Measurements from ENCODE around the gene PROZ.
"Not testable (repeated sequence)": the region's sequence is repeated elsewhere in the genome, so short reads cannot be mapped to it uniquely, and the experiment has no call there.

PROZ gene, protein sequence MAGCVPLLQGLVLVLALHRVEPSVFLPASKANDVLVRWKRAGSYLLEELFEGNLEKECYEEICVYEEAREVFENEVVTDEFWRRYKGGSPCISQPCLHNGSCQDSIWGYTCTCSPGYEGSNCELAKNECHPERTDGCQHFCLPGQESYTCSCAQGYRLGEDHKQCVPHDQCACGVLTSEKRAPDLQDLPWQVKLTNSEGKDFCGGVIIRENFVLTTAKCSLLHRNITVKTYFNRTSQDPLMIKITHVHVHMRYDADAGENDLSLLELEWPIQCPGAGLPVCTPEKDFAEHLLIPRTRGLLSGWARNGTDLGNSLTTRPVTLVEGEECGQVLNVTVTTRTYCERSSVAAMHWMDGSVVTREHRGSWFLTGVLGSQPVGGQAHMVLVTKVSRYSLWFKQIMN

DNA sequence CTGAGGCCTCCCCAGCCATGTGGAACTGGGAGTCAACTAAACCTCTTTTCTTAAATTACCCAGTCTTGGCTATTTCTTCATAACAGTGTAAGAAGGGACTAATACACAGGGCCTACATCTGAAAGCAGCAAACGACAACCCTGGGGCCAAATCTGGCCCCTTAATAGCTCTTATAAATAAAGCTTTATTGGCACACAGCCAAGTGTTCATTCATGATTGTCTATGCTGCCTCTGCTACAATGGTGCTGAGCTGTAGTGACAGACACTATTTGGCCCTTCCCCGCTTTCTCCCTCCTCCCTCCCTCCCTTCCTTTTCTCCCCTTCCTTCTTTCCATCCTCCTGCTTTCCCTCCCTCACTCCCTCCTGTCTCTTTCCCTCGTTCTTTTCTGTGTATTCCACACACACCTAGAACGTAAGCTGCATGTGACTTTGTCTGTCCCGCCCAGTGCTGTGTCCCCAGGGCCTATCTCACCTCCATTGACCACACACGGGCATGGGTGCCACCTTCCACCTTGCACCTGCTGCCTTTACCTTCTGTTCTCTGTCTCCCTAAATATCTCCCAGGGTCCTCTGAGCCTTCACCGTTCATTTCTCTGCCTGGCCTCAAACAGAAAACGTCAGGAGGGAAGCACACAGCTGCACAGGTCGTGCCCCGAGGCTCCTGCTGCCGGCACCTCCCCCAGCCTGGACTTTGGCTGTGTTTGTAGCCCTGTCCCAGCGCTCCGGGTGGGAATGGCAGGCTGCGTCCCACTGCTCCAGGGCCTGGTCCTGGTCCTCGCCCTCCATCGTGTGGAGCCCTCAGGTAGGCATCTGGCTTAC is at the start of gene PROZ:
TSS of gene PROZ (plus strand) at position 720 of the 819 bp plus-strand sequence. CDS start at position 733, 13 bp downstream.
- DNase-seq: no peak

DNA sequence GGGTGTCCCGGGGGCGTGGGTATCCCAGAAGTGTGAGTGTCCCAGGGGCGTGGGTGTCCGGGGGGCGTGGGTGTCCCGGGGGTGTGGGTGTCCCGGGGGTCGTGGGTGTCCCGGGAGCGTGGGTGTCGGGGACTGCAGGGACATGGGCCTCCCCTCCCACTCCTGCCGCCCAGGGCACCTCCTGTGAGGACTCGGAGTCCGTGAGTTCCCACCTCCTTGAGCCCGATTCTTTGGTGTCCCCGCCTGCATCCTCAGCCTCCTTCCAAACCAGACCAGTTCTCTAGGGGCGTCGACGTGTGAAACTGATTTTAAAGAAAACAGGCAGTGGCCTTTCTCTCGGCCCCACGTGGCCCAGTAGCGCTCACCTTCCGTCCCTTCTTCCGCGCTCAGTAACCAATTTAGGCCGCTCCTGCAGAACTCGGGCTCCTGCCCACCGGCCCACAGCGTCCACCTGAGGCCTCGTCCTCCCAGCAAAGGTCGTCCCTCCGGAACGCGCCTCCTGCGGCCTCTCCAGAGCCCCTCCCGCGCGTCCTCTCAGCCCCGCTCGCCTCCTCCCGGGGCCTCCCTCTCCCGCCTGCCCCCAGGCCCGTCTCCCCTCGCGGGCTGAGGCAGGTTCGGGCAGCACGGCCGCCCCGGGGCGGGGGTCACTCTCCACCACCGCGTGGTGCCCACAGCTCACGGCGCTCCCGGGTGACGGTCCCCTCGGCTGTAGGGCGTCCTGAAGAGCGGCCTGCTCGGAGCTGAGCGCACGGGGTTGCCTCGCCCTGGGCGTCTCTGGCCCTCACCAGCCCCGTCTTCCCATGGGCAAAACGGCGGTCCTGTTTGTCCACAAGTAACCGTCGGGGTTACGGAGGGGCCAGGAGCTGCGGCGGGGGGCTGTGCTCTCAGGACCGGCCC is 49.0 kb upstream of the PROZ start:
- DNase-seq: no peak

DNA sequence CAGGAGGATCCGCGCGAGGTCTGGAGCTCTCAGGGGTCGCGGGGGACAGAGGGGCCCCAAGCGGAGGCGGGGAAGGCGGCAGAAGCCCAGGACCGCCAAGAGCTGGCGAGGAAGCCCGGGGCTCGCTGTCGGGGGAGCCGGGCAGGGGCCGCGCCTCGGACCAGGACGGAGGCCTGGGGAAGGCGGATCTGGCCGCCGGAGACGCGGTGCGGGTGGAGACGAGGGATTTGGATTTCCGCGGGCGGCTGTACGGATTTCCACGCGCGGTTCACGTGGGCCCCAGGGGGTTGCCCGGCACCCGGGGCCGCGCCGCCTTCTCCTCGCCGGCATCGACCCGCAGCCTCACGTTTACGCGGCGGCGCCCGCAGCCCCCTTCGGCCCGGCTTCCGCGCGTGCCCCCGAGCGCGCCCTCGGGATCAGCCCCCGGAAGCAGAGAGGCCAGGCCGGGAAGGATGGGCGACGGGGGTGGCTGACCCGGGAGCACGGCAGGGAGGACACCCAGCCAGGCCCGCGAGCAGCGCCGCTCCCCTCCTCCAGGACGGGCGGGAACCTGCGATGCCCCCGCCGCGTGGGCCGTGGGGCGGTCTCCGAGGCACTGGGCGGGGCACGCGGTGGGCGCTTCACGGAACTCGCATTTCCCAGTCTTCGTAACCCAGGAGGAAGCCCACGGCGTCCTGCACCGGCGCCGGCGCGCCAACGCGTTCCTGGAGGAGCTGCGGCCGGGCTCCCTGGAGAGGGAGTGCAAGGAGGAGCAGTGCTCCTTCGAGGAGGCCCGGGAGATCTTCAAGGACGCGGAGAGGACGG is 48.2 kb upstream of the PROZ start:
- no peak for DNase-seq

DNA sequence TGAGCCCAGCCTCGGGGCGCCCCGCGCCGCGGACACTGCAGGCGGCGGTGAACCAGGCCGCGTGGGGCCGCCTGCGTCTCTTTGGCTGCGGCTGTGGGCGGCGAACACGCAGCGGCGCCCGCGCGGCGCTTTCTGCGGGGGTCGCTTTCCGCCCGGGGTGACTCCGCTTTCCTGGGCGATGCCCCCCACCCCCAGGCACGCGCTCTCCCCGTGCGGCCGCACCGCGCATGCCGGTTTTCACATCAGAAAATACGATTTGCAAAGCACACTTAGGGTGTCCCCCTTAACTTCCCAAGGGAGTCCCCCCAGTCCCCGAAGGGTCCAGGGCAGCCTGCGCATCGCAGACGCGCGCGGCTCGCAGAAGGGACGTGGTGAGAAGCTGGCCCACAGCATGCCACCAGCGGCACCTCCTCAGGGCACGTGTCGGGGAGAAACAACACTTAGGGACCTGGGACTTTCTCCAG is 47.6 kb upstream of the PROZ start:
- no peak for DNase-seq

DNA sequence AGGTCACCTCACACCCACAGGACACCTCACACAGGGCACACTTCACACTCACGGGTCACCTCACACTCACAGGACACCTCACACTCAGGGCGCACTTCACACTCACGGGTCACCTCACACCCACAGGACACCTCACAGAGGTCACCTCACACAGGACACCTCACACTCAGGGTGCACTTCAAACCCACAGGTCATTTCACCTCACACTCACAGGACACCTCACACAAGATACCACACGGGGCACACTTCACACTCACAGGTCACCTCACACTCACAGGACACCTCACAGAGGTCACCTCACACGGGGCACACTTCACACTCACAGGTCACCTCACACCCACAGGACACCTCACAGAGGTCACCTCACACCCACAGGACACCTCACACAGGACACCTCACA is 46.6 kb upstream of the PROZ start:
- DNase-seq: not testable (repeated sequence)

DNA sequence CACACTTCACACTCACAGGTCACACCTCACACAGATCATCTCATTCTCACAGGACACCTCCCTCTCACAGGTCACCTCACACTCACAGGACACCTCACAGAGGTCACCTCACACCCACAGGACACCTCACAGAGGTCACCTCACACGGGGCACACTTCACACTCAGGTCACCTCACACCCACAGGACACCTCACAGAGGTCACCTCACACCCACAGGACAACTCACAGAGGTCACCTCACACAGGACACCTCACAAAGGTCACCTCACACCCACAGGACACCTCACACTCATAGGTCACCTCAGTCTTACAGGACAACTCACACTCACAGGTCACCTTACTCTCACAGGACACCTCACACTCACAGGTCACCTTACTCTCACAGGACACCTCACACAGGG is 46.0 kb upstream of the PROZ start:
- not testable (repeated sequence) for DNase-seq

DNA sequence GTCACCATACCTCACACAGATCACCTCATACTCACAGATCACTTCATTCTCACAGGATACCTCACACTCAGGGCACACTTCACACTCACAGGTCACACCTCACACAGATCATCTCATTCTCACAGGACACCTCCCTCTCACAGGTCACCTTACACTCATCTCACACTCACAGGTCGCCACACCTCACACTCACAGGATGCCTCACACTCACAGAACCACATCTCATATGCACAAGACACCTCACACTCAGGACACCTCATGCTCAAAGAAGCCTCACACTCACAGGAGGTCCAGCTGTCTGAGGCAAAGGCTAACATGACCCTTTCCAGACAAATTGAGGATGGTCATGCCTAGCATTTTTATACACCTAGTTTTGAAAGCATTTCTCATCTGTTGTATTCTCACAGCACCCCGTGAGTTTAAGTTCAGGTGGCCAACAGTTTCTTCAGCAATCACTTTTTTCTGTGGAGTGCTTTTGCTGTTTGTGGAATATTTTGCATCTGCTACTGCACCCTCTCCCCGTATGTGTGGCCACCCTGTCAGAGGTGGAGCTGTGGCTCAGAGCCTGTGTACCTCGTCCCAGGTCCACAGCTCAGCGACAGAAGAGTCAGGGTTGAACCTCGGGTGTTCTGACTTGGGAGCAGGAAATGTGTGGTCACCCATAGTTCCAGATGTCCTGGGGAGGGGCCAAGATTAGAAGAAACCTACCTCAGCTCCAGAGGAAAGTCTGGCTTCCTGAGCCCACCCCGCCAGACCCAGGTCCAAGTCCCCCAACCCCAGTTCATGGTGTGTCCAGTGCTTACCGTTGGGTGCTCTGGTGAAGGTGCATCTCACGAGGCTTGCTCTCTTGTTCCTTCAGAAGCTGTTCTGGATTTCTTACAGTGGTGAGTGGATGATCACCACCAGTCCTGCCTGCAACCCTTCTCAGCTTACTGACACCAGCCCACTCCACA is 45.3 kb upstream of the PROZ start:
- no peak for DNase-seq

DNA sequence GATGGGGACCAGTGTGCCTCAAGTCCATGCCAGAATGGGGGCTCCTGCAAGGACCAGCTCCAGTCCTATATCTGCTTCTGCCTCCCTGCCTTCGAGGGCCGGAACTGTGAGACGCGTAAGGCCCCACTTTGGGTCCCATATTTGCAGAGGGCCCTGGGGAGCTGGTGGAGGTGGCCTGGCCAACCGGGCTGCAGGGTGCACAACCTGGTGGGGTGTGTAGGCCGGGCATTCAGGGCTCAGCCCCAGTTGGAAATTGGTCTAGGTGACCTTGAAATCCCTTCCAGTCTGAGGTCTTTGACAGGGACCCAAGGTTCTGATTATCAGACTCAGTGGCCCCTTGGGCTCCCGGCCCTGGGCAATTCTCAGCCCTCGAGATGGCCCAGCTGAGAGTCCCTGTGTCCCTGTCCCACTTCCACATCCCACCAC is 44.6 kb upstream of the PROZ start:
- no peak for DNase-seq

DNA sequence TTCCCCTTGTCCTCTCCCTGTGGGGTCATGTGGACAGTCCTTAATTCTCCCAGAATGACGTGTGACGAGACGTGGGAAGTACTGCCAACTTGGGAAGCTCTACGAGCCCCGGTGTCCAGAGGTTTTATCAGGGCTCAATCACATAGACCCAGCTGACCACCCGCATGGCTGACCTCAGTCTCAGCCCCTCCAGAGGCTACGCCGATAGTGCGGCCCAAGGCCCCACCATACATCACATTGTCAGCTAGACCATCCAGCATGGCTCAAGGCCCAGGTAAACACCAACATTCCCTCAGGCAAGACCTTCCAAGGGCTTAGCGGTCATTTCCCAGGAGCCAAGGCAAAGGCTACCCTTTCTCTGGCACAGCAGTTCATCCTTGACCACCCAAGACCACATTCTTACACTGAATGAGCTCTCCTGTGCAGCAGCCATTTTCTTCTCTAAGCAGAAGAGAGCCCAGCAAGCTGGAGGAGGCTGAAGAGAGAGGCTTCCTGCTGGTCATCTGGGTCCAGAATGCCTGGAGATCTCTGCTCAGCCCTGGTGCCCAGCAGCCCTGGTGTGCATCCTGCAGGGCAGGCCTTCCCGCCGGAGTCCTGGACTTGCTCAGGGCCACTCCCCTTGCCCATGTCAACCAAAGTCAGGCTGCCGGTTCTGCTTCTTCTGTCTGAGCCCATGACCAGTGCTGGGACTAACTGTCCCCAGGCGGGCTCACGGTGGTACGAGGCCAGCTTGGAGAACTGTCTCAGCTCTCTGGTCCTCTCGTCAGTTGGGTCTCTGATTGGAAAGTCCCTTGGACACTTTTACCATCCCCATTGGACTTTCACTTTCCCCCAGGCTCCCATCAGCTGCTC is 43.7 kb upstream of the PROZ start:
- no peak for DNase-seq

DNA sequence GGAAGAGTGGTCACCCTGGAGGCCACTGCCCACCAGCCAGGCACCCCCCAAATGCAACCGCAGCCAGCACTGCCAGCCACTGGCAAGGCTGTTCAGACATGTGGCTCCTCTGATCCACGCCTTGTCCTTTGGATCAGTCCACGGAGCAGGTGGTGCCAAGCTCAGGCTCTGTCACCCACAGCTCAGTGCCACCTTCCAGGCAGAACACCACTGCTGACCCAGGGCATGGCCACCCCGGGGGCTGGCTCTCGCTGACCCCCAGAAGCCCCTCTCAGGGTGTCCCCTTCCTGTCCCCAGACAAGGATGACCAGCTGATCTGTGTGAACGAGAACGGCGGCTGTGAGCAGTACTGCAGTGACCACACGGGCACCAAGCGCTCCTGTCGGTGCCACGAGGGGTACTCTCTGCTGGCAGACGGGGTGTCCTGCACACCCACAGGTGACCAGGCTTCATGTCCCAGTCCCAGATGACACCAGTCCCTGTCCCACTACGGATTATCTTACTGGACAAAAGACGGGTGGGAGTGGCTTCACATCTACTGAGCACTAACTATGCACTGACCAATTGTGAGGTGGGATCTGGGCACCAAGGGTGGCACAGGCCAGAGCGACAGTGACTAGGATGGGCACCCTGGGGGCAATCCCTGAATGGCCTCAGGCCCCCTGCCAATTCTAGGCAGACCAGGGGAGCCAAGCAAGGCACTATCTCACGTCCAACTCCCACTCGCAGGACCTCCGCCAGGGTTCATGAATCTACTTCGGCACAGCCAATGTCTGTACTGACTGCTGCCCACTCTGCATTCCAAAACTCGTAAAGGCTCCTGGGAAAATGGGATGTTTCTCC is 42.9 kb upstream of the PROZ start:
- no peak for DNase-seq

DNA sequence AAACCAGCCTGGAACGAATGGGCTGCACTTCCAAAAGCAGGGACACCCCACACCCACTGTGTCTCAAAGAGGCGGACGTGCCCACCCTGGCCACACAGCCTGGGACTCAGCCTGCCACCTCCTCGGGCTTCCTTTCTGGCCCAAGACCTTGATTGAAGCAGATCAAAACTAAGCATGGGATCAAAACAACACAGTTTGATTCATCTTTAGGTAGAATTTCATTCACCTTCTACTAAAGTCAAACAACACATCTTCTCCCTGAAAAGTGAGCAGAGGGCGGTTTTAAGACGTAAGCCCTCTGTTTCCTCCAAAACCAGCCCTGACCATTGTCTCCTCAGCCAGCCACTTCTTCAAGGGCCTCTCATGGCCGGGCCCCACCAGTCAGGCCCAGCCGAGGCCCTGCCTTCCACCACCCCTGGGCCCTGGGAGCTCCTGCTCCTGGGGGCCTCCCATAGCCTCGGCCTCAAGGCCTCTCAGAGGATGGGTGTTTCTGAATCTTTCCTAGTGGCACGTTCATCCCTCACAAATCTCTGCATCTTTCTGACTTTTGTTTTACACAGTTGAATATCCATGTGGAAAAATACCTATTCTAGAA is 42.1 kb upstream of the PROZ start:
- no peak for DNase-seq

DNA sequence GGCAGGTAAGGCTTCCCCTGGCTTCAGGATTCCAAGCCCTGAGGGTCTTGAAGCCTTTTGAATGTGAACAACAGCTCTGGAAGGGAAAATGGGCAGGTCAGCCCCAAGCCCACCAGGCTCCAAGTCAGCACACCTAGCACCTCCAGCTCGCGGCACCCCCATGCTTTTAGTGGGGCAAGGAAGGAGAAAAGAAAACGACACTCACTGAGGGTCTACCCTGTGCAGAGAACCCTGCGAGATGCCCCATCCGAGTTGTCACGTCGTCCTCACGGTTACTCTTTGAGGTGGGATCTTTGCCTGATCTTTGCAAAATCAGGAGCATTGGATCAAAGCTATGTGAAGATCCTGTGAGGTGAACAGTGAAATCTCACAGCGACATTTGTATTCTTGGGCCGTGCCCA is 41.6 kb upstream of the PROZ start:
- no peak for DNase-seq

DNA sequence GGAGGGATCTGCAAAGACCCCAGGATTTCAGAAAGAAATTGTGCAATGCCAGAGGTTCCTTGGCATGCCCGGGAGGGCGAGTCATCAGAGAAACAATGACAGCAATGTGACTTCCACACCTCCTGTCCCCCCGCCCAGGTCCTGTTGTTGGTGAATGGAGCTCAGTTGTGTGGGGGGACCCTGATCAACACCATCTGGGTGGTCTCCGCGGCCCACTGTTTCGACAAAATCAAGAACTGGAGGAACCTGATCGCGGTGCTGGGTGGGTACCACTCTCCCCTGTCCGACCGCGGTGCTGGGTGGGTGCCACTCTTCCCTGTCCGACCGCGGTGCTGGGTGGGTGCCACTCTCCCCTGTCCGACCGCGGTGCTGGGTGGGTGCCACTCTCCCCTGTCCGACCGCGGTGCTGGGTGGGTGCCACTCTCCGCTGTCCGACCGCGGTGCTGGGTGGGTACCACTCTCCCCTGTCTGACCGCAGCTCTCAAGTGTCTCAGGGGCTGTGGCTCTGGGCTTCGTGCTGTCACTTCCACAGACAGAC is 41.0 kb upstream of the PROZ start:
- DNase-seq: peak; percentile 93

DNA sequence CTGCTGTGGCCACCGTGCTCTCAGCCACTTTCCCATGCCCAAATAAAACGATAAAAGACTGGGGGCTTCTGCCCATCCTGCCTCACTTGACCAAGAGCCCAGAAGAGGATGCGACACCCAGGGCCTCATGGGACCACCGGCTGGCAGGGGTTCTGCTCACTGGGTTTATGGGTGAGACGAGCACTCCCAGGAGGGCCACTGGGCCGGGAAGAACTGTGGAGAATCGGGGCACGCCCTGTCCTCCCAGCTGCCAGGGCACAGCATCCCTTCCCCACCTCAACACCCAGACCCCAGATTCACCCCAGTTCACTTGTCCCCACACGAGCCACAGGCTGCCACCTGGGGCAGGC is 40.6 kb upstream of the PROZ start:
- no peak for DNase-seq

DNA sequence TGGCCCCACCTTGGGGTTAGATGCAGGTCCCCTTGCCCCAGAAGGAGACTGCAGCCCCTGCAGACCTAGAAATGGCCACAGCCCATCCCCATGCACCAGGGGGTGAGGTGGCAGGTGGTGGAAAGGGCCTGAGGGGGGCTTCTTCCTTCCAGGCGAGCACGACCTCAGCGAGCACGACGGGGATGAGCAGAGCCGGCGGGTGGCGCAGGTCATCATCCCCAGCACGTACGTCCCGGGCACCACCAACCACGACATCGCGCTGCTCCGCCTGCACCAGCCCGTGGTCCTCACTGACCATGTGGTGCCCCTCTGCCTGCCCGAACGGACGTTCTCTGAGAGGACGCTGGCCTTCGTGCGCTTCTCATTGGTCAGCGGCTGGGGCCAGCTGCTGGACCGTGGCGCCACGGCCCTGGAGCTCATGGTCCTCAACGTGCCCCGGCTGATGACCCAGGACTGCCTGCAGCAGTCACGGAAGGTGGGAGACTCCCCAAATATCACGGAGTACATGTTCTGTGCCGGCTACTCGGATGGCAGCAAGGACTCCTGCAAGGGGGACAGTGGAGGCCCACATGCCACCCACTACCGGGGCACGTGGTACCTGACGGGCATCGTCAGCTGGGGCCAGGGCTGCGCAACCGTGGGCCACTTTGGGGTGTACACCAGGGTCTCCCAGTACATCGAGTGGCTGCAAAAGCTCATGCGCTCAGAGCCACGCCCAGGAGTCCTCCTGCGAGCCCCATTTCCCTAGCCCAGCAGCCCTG is 40.0 kb upstream of the PROZ start:
- DNase-seq: no peak

DNA sequence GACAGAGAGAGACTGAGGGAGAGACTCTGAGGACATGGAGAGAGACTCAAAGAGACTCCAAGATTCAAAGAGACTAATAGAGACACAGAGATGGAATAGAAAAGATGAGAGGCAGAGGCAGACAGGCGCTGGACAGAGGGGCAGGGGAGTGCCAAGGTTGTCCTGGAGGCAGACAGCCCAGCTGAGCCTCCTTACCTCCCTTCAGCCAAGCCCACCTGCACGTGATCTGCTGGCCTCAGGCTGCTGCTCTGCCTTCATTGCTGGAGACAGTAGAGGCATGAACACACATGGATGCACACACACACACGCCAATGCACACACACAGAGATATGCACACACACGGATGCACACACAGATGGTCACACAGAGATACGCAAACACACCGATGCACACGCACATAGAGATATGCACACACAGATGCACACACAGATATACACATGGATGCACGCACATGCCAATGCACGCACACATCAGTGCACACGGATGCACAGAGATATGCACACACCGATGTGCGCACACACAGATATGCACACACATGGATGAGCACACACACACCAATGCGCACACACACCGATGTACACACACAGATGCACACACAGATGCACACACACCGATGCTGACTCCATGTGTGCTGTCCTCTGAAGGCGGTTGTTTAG is 39.2 kb upstream of the PROZ start:
- no peak for DNase-seq

DNA sequence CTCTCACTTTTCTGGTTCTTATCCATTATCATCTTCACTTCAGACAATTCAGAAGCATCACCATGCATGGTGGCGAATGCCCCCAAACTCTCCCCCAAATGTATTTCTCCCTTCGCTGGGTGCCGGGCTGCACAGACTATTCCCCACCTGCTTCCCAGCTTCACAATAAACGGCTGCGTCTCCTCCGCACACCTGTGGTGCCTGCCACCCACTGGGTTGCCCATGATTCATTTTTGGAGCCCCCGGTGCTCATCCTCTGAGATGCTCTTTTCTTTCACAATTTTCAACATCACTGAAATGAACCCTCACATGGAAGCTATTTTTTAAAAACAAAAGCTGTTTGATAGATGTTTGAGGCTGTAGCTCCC is 38.6 kb upstream of the PROZ start:
- DNase-seq: no peak
